ENCODE results near the gene PLCB4.
"Not testable (repeated sequence)": the region's sequence is repeated elsewhere in the genome, so short reads cannot be mapped to it uniquely, and the experiment has no call there.

Gene PLCB4

GRCh38 chr20:9385345-9386310, 316.7 kb downstream of the PLCB4 start:
- not testable (repeated sequence) for DNase-seq

GRCh38 chr20:9388160-9388812, 319.4 kb downstream of the PLCB4 start:
- DNase-seq: no peak

- no peak for DNase-seq
Observed at GRCh38 chr20:9388813-9389161, 319.9 kb downstream of the PLCB4 start.

- no peak for DNase-seq
Observed at GRCh38 chr20:9389346-9389745, 320.5 kb downstream of the PLCB4 start.

DNA sequence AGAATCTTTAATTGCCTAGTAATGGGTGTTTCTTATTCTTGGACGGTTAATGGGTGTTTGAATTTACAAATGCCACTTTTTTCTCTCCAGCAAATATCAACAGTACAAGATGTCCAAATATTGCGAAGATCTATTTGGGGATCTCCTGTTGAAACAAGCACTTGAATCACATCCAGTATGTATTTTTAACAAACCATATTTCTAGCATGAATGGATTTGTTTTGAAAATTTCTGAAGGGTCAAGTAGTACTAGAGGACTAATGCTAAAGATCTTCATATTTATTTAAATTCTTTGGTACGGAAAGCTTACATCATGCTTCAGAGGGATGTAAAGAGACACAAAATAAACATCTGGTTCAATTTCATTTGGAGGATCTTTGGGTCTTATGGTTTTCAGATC, 321.6 kb downstream of the PLCB4 start:
- DNase-seq: no peak

DNA sequence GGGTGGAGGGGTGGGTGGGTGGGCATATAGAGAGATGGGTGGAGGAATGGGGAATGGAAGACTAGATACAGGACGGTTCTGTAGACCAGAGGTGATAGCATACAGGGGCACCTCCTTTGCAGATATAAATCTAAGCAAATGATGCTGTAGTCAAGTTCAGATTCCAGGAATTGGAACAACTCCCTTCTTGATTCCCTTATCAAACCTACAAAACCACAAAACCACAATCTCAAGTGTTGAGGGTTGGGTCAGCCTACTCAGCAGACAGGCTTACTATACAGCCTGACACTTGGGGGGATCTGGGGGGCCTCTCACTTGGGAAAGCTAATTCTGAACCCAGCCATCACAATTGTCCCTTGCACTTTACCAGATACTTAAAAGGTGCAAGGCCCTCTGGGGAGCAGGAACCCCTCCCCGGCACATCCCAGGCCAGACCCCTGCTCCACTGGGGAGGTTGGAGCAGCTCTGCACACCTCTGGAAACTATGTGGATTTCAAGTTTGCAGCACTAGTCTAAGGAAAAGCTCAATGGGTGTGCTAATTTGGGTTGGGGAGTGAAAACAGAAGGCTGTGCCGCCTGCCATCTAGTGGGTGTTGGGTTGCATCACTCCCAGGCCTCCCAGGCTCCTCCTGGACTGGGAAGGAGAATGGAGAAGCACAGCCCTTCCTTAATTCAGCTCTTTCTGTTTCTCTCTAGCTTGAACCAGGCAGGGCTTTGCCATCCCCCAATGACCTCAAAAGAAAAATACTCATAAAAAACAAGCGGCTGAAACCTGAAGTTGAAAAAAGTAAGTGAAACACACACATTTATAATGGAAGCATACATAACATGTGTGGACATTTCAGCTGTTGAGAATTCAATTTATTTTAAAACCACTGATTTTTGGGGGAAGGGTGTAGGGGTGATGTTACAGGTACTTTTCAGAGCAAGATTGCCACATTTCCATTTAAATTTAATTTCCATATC, 324.3 kb downstream of the PLCB4 start:
- peak; percentile 17 for DNase-seq

DNA sequence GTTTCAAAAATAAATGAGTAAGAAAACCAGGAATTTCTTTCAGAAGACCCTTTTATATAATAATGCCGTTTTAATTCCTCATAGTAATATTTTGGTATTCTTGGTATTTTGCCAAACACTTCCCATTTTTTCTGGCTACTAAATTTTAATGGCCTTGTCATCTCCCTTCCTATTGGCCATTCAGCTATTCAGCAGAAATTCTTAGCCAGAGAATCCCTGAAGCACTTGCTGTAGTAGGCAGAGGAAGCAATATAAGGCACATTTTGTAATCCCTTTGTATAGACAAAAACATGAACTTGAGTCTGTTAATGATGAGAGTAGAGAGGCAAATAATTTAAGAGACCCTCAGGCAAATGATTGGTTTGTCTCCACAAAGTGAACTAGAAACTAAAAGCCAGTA, 327.1 kb downstream of the PLCB4 start:
- DNase-seq: no peak

DNA sequence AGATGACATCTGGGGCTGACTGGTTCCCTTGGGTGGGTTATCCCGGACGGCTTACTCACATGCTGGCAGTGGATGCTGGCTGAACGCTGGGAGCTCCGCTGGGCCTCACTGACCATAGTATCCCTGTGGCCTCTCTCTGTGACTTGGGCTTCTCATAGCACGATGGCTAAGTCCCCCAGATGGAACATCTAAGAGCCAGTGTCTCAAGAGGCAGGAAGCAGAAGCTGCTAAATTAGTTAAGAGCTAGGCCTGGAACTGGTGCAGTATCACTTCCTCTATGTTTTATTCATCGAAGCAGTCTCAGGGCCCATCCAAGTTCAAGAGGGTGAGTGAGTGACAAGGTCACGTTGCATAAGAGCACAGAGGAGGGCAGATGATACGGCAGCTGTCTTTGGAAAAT, 329.0 kb downstream of the PLCB4 start:
- DNase-seq: no peak

GRCh38 chr20:9398882-9399281, 330.0 kb downstream of the PLCB4 start:
- DNase-seq: no peak

GRCh38 chr20:9399322-9399721, 330.4 kb downstream of the PLCB4 start:
- DNase-seq: no peak

DNA sequence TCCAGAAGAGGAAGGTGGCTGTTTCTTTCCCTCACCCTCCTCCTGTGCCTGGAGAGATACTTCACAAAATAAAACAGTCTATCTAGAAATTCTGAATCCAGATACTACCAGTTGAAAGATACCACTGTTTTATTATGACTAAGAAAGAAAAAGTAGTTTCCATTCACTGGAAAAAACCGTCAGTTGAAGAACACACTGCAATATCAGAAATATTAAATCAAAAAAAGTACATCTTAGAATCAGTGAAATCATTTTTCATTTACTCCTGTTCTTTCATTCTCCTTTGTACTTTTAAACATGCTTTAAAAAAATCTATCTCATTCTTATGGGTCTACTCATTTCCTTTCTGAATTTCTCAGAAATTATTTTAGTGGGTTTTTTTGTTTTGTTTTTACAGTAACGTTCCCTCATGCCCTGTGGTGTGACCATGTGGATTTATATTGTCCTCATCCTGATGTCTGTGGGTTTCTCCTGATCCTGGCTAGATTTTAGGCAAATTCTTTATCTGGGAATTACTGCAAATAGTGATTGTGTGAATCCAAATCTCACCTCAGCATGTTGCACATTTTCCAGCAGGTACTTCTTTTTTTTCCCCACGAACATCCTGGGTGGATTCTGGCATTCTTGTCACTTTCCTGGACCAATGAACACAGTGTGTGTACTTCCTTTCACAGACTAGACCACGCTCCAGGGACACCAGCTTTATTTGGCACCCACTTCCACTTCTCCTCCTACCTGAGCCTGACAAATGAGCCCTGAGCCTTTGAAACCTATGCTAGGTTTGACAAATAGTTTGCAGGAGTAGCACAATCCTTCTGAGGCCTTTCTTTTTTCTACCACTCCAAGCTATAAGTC, 331.5 kb downstream of the PLCB4 start:
- DNase-seq: no peak

DNA sequence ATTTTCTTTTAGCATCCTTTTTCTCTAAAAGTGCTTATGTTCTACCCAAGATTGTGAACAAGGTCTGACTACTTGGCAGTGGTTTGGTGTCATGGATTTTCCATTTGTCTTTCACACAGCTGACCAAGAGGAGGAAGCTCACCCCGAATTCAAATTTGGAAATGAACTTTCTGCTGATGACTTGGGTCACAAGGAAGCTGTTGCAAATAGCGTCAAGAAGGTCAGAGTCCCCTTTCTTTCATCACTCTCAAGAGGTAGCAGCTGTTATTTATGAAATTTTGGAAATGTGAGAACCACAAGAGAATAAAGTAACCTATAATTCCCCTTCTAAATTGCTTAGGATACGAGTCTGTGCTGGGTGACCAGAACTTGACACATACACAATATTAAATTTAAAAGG, 332.5 kb downstream of the PLCB4 start:
- DNase-seq: no peak

DNA sequence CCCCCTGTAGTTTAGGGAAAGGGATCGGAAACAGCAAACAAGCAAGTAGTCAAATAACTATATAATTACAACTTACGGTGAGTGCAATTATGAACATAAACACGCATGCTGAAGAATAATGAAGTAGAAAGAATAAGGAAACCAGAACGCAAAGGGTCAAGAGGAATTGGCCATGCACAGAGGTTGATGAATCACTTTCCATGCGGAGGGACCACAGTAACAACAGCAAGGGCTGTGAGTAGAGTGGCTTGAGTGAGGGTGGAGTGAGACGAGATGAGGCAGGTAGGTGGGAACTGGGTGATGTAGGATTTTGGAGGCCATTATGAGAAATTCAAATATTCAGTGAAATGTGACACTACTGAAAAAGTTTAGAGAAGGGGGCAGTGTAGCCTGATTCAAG, 333.3 kb downstream of the PLCB4 start:
- DNase-seq: no peak

DNA sequence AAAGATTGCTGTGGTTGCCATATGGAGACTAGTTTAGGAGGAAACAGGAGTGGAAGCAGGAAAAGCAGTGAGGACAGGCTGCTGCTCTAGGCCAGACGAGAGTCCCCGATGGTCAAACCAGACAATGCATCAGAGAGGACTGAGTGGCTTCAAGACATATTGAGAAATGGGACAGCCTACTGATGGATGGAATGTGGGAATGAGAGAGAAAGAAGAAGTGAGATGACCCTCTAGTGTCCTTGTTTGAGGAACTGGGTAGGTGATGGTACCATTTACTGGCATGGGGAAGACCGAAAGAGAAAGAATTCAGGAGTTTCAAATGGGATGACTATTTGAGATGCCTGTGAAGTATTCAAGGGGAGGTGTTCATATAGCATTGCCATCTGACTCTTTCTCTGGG, 333.7 kb downstream of the PLCB4 start:
- no peak for DNase-seq

DNA sequence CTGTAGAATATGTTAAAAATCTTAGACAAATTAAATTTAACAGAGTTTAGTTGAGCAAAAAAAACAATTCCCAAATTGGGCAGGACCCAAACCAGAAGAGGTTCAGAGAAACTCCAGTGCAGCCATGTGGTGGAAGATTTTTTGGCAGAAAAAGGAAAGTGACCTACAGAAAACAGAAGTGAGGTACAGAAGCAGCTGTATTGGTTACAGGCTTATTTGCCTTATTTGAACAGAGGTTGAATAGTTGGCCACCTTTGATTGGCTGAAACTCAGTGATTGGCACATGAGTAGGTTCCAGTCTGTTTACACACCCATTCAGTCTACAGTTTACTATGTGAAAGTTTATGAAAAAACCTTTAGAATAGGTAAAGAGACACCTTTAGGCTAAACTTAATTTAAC, 334.6 kb downstream of the PLCB4 start:
- DNase-seq: no peak

DNA sequence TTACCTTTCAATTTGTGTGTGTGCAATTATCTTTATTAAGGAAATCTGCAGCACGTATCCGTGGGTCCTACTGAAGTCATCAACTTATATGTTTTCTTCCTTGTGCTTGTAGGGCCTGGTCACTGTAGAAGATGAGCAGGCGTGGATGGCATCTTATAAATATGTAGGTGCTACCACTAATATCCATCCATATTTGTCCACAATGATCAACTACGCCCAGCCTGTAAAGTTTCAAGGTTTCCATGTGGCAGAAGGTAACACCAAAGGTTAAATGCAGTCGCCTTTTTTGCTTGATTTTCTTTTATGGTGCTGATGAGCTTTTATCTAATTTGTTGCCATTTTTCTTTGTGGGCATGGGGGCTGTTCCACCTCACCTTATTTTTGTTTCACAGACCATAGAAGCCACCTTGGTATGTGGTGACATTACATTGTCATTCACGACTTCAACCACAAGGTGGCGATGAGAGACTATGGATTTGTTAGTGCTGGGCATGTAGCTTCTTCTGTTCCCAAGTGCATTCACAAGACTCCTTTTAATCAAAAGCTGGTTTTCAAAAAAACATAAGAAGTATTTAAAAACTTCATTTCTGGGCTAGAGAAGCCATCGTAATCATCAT, 339.0 kb downstream of the PLCB4 start:
- peak; percentile 13 for DNase-seq

GRCh38 chr20:9408422-9409300, 339.8 kb downstream of the PLCB4 start:
- DNase-seq: no peak

DNA sequence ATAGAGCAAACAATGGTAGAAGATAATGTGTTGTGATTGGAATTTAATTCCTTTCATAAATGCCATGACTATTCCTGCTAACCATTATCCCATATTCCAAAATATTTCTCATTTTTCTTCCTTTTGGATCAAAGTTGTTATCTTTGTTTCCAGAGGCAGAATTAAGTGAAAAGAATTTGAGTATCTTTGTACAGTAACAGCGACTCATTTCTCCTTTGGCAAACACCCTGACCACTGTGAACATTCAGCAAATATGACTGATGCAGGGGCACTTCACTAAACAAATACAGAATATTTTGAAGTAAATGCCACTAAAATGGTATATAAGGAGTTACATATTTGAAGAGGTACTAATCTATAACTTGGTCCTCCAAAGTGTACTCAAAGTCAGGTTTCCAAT, 340.5 kb downstream of the PLCB4 start:
- no peak for DNase-seq

- no peak for DNase-seq
Observed at GRCh38 chr20:9409981-9410380, 341.1 kb downstream of the PLCB4 start.

DNA sequence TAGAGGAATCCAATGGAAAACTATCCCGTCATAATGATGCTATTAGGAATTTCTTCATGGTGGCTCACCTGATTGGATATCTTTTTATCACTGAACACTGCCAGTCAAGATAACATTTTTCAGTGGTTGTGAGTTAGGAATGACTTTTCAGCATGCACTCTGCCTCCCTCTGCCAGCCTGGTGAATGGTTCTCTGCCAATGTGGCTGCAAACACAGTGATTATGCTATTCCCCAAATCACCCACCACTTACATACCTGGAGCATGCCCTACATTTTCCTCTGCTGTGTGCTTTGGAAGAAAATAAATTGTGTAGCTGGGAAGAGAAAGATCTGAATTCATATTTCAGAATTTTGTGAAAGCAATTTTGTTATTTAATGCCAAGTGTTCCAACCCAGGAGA, 342.9 kb downstream of the PLCB4 start:
- DNase-seq: no peak

DNA sequence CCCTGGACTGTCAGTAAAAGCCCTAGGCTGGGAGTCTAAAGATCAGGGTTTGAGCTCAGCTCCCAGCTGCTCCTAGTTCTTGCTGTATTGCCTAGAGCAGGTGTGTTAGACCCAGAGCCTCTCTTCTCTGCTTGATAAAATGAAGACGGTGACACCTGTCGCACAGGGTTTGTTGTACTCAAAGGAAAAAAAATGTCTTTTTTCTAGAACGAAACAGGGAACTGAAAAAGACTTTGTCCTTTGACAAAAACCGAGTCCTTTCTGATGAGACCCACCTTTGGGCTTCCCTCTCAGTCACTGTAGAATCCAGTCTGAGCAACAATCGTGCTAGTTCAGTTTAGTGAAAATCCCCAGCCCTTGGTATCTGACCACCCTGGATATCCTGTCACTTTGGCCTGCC, 343.4 kb downstream of the PLCB4 start:
- DNase-seq: no peak

Measured in NCI-H1092 (cell line).